Kidney (tissue), 14 donors: ENCODE data around the gene N4BP2L2. TPM values are rescaled to one million over a fixed set of nuclear protein-coding genes. Genes with fewer than 3 reads are reported as not detected.

ENCODE experiments used
- DNase-seq, 5 donors: peaks; one replicate each; pipeline ENCODE4 v3.0.0-alpha.2; 2013 to 2020
- FAIRE-seq: peaks from 2 replicates; lab custom pipeline; 2012; peaks lifted over from hg19 to GRCh38; lab: Jason Lieb, UNC
- H3K27ac ChIP-seq, 2 donors: one replicate each; pipeline ENCODE4 v1.7.0; 2013; ENCODE audit warnings: low read depth in 2 of 2, low read length in 2 of 2, inconsistent platforms in 1 of 2
- H3K27me3 ChIP-seq: one replicate; pipeline ENCODE4 v1.7.1; 2013; ENCODE audit warnings: low read length, inconsistent platforms; ENCODE audit not compliant: control insufficient read depth, insufficient read depth
- H3K36me3 ChIP-seq, 3 donors: one replicate each; pipeline versions ENCODE4 v1.7.0 to v1.7.1; 2013; ENCODE audit warnings: low read length in 3 of 3, control low read depth in 1 of 3, inconsistent platforms in 1 of 3; ENCODE audit not compliant: insufficient read depth in 3 of 3, control insufficient read depth in 2 of 3
- H3K4me1 ChIP-seq, 3 donors: one replicate each; pipeline versions ENCODE4 v1.7.0 to v1.7.1; 2013; ENCODE audit warnings: low read length in 3 of 3, inconsistent platforms in 1 of 3, low read depth in 1 of 3; ENCODE audit not compliant: control insufficient read depth in 2 of 3, insufficient read depth in 2 of 3
- H3K4me3 ChIP-seq, 3 donors: one replicate each; pipeline versions ENCODE4 v1.7.0 to v1.8.1; 2013; ENCODE audit warnings: low read length in 3 of 3, control low read depth in 1 of 3, inconsistent platforms in 1 of 3
- H3K9ac ChIP-seq, 3 donors: one replicate each; pipeline versions ENCODE4 v1.7.0 to v1.7.1; 2013; ENCODE audit warnings: low read length in 3 of 3, control low read depth in 1 of 3, inconsistent platforms in 1 of 3
- H3K9me3 ChIP-seq, 3 donors: one replicate each; pipeline versions ENCODE4 v1.7.0 to v1.7.1; 2013; ENCODE audit warnings: low read length in 3 of 3, control low read depth in 1 of 3, inconsistent platforms in 1 of 3; ENCODE audit not compliant: control insufficient read depth in 2 of 3, insufficient read depth in 1 of 3
- intact Hi-C: fragments of 100-400 bp; cut with DNase I; formaldehyde crosslinking; loops from one replicate; pipeline ENCODE4 v1.11.1; 2022
- polyA plus RNA-seq: library from polyadenylated mRNA; stranded (reverse); fragments of 350-450 nt; fragmentation: Illumina TruSeq; extraction: RNeasy Lipid Tissue Mini Kit (QIAGEN cat#74804); gene quantifications from one replicate; pipeline ENCODE4 v1.2.3, GENCODE V29; 2014; ENCODE audit warnings: low read depth, low replicate concordance; ENCODE audit not compliant: insufficient read depth
- total RNA-seq: library from RNA; stranded (reverse); fragmentation: NEBNext Ultra II Directional; extraction: Animal tissue kit (Norgen Biotek cat#: 25700); gene quantifications from one replicate; pipeline ENCODE4 v1.2.1, GENCODE V29; 2021
- TF ChIP-seq, protein P1 (sequence below): IDR thresholded peaks from 3 replicates; pipeline ENCODE4 v1.5.1; 2012; ENCODE audit warnings: mild to moderate bottlenecking, moderate library complexity, borderline replicate concordance; ENCODE audit not compliant: insufficient read depth; ENCODE audit errors: extremely low read depth
- donor health status: control.
- donor health status: control.
- donor health status: control.
- donor health status: control.
- donor health status: control.
- donor health status: DM: yes; HTN: yes; CAD: no.
- donor health status: Normal renal cell carcinoma (clear cell type).

N4BP2L2 gene
- total and polyA plus RNA-seq, 2 donors from 2014 or later, result 71.3 to 165 TPM

DNA sequence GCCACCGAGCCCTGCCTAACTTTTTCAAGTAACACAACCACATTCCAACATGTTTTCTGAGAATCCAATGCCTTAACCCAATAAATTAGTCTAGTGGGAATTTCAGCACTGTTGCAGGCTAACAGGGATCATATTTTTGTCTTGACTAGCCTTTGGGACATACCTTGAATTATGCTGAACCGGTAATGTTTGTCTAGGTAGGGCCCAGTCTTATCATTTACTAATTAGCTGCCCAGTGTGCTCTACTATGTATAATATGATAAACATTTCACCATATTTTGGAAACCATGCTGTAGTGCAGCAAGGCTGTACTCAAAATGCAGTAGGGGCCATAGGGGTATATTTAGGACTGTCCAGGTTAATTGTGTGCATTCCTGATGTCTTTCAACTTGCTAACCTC is 44.4 kb upstream of the N4BP2L2 start:
- intact Hi-C loops, result loop anchor here (10.0 kb wide), 1 partner anchor 52 kb away; no protein-coding TSS in a partner anchor
- FAIRE-seq (no peak), DNase-seq (no peak)
- TF ChIP-seq, protein P1, sequence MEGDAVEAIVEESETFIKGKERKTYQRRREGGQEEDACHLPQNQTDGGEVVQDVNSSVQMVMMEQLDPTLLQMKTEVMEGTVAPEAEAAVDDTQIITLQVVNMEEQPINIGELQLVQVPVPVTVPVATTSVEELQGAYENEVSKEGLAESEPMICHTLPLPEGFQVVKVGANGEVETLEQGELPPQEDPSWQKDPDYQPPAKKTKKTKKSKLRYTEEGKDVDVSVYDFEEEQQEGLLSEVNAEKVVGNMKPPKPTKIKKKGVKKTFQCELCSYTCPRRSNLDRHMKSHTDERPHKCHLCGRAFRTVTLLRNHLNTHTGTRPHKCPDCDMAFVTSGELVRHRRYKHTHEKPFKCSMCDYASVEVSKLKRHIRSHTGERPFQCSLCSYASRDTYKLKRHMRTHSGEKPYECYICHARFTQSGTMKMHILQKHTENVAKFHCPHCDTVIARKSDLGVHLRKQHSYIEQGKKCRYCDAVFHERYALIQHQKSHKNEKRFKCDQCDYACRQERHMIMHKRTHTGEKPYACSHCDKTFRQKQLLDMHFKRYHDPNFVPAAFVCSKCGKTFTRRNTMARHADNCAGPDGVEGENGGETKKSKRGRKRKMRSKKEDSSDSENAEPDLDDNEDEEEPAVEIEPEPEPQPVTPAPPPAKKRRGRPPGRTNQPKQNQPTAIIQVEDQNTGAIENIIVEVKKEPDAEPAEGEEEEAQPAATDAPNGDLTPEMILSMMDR, result no peak
- Histone ChIP-seq H3K9me3 (no peaks in the 10 kb centered on the region), H3K27me3 (no peaks in the 10 kb centered on the region), H3K9ac (no peak overlapping the region), H3K27ac (no peak overlapping the region), H3K4me3 (no peak overlapping the region), H3K4me1 (peaks cover 0 to 6% (median 0%) of the 10 kb centered on the region in 3 donors), H3K36me3 (no peaks in the 10 kb centered on the region)

DNA sequence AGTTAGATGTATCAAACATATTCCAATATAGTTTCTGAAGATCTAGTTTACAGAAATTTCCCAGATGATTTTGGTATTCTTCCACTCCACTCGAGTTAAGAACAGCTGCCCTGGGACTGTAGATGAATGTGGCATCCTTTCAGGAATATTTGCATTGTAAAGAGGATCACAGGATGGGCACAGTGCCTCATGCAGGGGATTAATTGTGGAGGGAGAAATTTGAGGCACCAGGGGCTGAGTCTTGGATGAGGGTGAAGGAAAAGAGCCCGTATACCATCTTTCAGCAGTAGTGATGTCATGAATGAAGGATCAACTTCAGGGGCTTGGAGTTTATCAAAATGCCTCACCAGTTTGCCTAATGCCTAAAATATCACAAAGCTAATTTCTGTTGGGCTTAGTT is 43.7 kb upstream of the N4BP2L2 start:
- no peak overlapping the region for H3K27ac ChIP-seq
- no peak for FAIRE-seq
- no peaks in the 10 kb centered on the region for H3K36me3 ChIP-seq
- intact Hi-C loops, result loop anchor here (10.0 kb wide), 1 partner anchor 53 kb away; no protein-coding TSS in a partner anchor
- TF ChIP-seq, protein P1, result no peak
- H3K9me3 ChIP-seq, result no peaks in the 10 kb centered on the region
- H3K4me1 ChIP-seq, result peaks cover 0 to 4% (median 0%) of the 10 kb centered on the region in 3 donors
- DNase-seq, result no peak
- no peaks in the 10 kb centered on the region for H3K27me3 ChIP-seq
- no peak overlapping the region for H3K4me3 ChIP-seq
- H3K9ac ChIP-seq, result no peak overlapping the region

DNA sequence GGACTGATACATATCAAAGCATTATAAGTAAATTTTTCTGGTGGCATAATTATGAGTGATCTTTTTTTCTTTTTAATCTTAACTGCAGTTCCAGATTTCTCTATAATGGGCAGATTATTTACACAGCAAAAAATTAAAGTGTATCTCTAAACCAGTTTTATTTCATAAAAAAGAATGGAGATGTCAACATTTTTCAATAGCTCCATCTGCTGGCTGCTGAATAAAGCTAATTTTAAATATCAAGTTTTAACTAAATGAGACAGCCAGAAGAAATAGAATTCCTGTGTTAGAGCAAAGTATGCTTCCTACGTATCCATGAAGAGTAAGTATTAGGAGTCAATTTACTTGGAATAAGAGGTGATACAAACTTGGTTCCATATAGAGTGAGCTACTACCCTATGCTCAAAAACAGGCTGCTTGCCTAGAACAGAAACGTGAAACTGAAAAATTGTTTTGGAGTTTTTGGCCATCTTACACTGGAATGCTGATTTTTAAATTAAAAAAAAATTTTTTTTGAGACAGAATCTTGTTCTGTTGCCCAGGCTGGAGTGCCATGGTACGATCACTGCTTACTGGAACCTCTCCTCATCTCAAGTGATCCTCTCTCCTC is 42.7 kb upstream of the N4BP2L2 start:
- Histone ChIP-seq H3K9ac (no peak overlapping the region), H3K9me3 (no peaks in the 10 kb centered on the region), H3K27ac (no peak overlapping the region), H3K36me3 (no peaks in the 10 kb centered on the region), H3K4me1 (peaks cover 0 to 4% (median 0%) of the 10 kb centered on the region in 3 donors), H3K4me3 (no peak overlapping the region), H3K27me3 (no peaks in the 10 kb centered on the region)
- DNase-seq, result peak in 2 of 5 donors; percentile 18 to 44
- TF ChIP-seq, protein P1, result peak; percentile 48
- intact Hi-C loops, result loop anchor here (10.0 kb wide), 1 partner anchor 54 kb away; no protein-coding TSS in a partner anchor
- FAIRE-seq, result peak; percentile 89
